Fibroblast of gingiva (primary cell): ENCODE data around the gene PIGS.

Experiments
- DNase-seq: peaks from one replicate; pipeline ENCODE4 v3.0.0-alpha.2; 2011; ENCODE audit warnings: low read depth

Gene PIGS

DNA sequence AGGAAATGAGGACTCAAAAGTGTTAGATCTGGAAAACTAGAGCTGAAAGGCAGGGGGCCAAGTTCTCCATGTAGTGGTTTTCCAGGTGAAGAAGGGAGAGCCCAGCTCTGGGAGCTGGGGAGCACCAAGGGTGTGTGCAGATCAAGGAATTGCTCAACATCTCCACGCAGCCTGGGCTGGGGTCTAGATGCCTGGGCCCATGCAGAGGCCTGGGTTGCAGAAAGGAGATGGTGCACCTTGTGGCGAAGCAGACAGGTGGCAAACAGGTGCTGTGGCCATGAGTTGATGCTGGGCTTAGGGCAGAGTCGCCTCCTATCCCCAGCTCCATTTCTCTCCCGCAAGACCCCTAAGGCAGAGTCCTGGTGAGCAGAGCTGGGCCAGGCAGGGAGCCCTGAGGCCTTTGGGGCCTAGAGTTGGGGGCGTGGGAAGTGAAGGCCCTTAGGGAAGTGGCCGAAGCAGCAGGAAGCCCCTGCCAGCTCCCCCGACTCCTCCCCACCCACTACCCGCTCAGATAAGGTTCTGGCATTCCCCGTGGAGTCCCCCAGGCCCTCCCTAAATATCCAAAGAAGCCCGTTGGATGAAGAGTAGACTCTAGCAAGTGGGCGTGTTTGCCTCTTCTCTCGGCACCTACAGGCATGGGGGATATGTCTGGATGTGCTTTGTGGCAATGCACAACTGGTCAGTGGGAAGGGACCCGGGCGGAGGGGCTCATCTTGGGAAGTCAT, 64.4 kb downstream of the PIGS start:
- DNase-seq, result no peak

DNA sequence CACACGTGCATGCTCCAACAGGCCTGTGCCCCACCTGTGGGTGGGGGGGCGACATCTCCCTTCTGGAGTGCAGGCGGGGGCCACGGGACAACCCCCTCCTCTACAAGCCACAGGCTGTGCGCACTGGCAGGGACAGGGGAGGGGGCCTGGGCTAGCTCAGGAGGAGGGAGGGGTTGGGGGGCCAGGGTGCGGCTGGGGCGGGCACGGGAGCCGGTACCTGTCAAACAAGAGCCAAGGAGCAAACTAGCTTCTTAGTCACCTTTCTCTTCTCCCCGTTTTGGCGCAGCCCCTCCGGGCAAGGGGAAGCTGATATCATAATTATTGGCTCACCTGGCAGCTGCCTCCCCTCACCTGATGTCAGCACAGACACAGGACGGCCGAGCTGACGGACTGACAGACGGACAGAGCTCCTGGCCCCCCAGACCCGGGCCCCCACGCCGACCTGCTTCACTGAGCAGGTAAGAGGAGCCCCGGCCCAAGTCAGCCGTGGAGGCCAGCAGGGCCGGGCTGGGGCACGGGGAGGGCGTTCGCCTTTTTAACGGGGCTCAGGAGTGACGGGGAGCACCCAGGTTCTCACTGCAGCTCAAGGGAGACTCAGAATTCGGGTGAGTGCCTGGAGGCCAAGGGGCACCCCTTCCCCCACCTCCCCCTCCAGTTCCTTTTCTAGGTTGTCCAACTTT, 65.2 kb downstream of the PIGS start, which contains the start of gene FOXN1:
FOXN1 (plus strand) TSS at position 363 of the 680 bp plus-strand sequence. CDS start 17,622 bp downstream, outside the sequence.
- no peak for DNase-seq

DNA sequence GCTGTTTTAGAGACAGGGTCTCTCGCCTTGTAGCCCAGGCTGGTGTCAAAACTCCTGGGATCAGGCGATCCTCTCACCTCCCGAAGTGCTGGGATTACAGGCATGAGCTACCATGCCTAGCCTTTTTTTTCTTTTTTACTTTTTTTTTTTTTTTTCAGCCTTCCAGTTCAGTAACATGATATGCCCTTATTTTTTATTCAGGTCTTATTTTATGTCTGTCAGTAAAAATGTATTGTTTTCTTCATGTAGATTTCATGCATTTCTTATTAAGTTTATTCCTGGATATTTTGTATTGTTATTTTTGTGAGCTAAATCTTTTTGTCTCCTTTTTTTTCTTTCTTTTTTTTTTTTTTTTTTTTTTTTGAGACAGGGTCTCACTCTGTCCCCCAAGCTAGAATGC, 67.9 kb downstream of the PIGS start:
- no peak for DNase-seq
